K562 (cell line): ENCODE data around the gene DGUOK. TPM values are rescaled to one million over a fixed set of nuclear protein-coding genes. Genes with fewer than 3 reads are reported as not detected.

ENCODE experiments used
- DDX20 ChIP-seq: fragments of 450-650 bp; IDR thresholded peaks from 2 replicates; pipeline ENCODE4 v1.6.1; 2016; ENCODE audit warnings: missing genetic modification characterization, low read depth, mild to moderate bottlenecking, missing compliant biosample characterization, moderate library complexity
- E4F1 ChIP-seq: fragments of 250-450 bp; sonication (Bioruptor Pico); IDR thresholded peaks from 2 replicates; pipeline ENCODE4 v1.5.0; 2021; ENCODE audit warnings: mild to moderate bottlenecking, borderline replicate concordance
- EZH2 ChIP-seq: IDR thresholded peaks from 2 replicates; pipeline ENCODE4 v1.6.1; 2012; ENCODE audit warnings: low read depth, mild to moderate bottlenecking, inconsistent platforms, low read length, borderline replicate concordance
- FOXO4 ChIP-seq: fragments of 450-650 bp; formaldehyde crosslinking; IDR thresholded peaks from 2 replicates; pipeline ENCODE4 v1.4.0; 2020; ENCODE audit warnings: mild to moderate bottlenecking, moderate library complexity
- GATAD2A ChIP-seq: fragments of 450-650 bp; IDR thresholded peaks from 2 replicates; pipeline ENCODE4 v1.6.1; 2017
- HOMEZ ChIP-seq: fragments of 250-450 bp; sonication (Bioruptor Pico); IDR thresholded peaks from 2 replicates; pipeline ENCODE4 v1.4.0; 2020; ENCODE audit warnings: mild to moderate bottlenecking, moderate library complexity
- KLF16 ChIP-seq: IDR thresholded peaks from 2 replicates; pipeline ENCODE4 v1.6.1; 2016; ENCODE audit warnings: antibody characterized with exemption
- NCOA1 ChIP-seq: fragments of 450-650 bp; IDR thresholded peaks from 2 replicates; pipeline ENCODE4 v1.6.1; 2016; ENCODE audit warnings: low read depth
- NFE2L1 ChIP-seq: fragments of 450-650 bp; IDR thresholded peaks from 2 replicates; pipeline ENCODE4 v1.6.1; 2016; ENCODE audit warnings: missing genetic modification characterization, low read depth, mild to moderate bottlenecking, missing compliant biosample characterization, moderate library complexity, borderline replicate concordance
- PTTG1 ChIP-seq: fragments of 450-650 bp; IDR thresholded peaks from 2 replicates; pipeline ENCODE4 v1.6.1; 2016; ENCODE audit warnings: low read depth, mild to moderate bottlenecking, missing genetic modification characterization, missing compliant biosample characterization
- RBM34 ChIP-seq: fragments of 200-400 bp; formaldehyde crosslinking; IDR thresholded peaks from 2 replicates; pipeline ENCODE4 v1.6.1; 2018; ENCODE audit warnings: low read length, borderline replicate concordance; ENCODE audit not compliant: insufficient read depth
- SMAD2 ChIP-seq: fragments of 150-350 bp; IDR thresholded peaks from 2 replicates; pipeline ENCODE4 v1.6.1; 2014; ENCODE audit warnings: low read depth, mild to moderate bottlenecking, low read length
- SRSF7 ChIP-seq: fragments of 200-400 bp; formaldehyde crosslinking; optimal IDR thresholded peaks from 2 replicates; pipeline ENCODE3; 2017; ENCODE audit warnings: mild to moderate bottlenecking, low read depth, low read length
- TEAD1 ChIP-seq, 2 experiments: fragments of 450-650 bp in 1 of 2; sonication (generic) in 1 of 2; formaldehyde crosslinking; IDR thresholded peaks; 2 replicates each; pipeline versions ENCODE4 v1.4.0 to v1.8.0; 2020 to 2022; ENCODE audit warnings: mild to moderate bottlenecking in 2 of 2, missing genetic modification reagents in 1 of 2
- TEAD2 ChIP-seq: fragments of 450-650 bp; IDR thresholded peaks from 2 replicates; pipeline ENCODE4 v1.6.1; 2016; ENCODE audit warnings: missing genetic modification characterization, control low read depth, missing compliant biosample characterization
- TFE3 ChIP-seq: fragments of 450-650 bp; formaldehyde crosslinking; IDR thresholded peaks from 2 replicates; pipeline ENCODE4 v1.4.0; 2020; ENCODE audit warnings: mild to moderate bottlenecking, mixed read lengths
- ZNF124 ChIP-seq: sonication (generic); formaldehyde crosslinking; IDR thresholded peaks from 2 replicates; pipeline ENCODE4 v1.8.1; 2022; ENCODE audit warnings: missing genetic modification reagents
- ZNF41 ChIP-seq: fragments of 250-450 bp; sonication (Bioruptor Pico); conservative IDR thresholded peaks from 2 replicates; pipeline ENCODE4 v1.4.0; 2020; ENCODE audit warnings: mild to moderate bottlenecking
- ZNF57 ChIP-seq: fragments of 450-650 bp; formaldehyde crosslinking; IDR thresholded peaks from 2 replicates; pipeline ENCODE4 v1.4.0; 2020; ENCODE audit warnings: mild to moderate bottlenecking, moderate library complexity
- ZNF644 ChIP-seq: fragments of 200-800 bp; sonication (Bioruptor generic); IDR thresholded peaks from 2 replicates; pipeline ENCODE4 v1.6.1; 2016; ENCODE audit warnings: low read depth, missing genetic modification characterization, missing compliant biosample characterization
- ZNF699 ChIP-seq: fragments of 250-450 bp; sonication (Bioruptor Pico); IDR thresholded peaks from 2 replicates; pipeline ENCODE4 v1.8.0; 2021; ENCODE audit warnings: mild to moderate bottlenecking, moderate library complexity; ENCODE audit not compliant: insufficient replicate concordance
- polyA plus RNA-seq, 8 experiments: library from polyadenylated mRNA; depleted of rRNA in 4 of 8; stranded (reverse) in 5 of 8; unstranded in 3 of 8; fragments of >200 nt; fragmentation: Nextera tagmentation in 2 of 8; fragmentation: Illumina TruSeq in 1 of 8; extraction: Ambion mirVana in 2 of 8; extraction: Trizol in 1 of 8; gene quantifications; 2 replicates each; pipeline versions ENCODE4 v1.2.1 to v1.2.3, GENCODE V29; 2011 to 2014; ENCODE audit warnings: inconsistent platforms in 1 of 8, missing spikeins in 1 of 8
- total RNA-seq, 7 experiments: library from RNA; depleted of rRNA in 6 of 7; stranded (reverse); fragments of >200 nt in 6 of 7; fragmentation: Illumina TruSeq in 2 of 7; extraction: Trizol in 2 of 7; gene quantifications; 2 replicates each; pipeline versions ENCODE4 v1.2.1 to v1.2.3, GENCODE V29; 2011 to 2021; ENCODE audit warnings: low replicate concordance in 1 of 7

DGUOK gene
- total and polyA plus RNA-seq, 9 of the 15 experiments (the other 6 are each of a cell fraction or from before 2014, with no cell fraction given), result 67.0 to 288 (median 126) TPM

GRCh38 chr2:73970850-73971471 is 44.3 kb downstream of the DGUOK start (continued):
- no peak for TF ChIP-seq TFE3
- TF ChIP-seq ZNF57 (CRISPR knock-in tag), result no peak
- no peak for TF ChIP-seq FOXO4 (CRISPR knock-in tag)
- no peak for TF ChIP-seq E4F1
- no peak for TF ChIP-seq TEAD1 (CRISPR knock-in tag; IDR thresholded peaks at IDR 0.05)
- TF ChIP-seq NFE2L1, result no peak
- no peak for TF ChIP-seq SMAD2
- TF ChIP-seq PTTG1 (tag), result no peak
- TF ChIP-seq RBM34, result no peak
- no peak for TF ChIP-seq DDX20
- TF ChIP-seq EZH2, result no peak
- peak; percentile 72 for TF ChIP-seq KLF16
- TF ChIP-seq GATAD2A, result no peak
- no peak for TF ChIP-seq TEAD2
- no peak for TF ChIP-seq ZNF124
- no peak for TF ChIP-seq ZNF41 (CRISPR knock-in tag)
- TF ChIP-seq NCOA1, result peak; percentile 73; the same call in 1 of the 2 replicates
- no peak for TF ChIP-seq ZNF699 (CRISPR knock-in tag)
- TF ChIP-seq ZNF644, result no peak
- no peak for TF ChIP-seq HOMEZ (CRISPR knock-in tag)
- no peak for TF ChIP-seq SRSF7
